Muscle of leg (tissue), 11 donors: ENCODE measurements around the gene MROH7. TPM values are rescaled to one million over a fixed set of nuclear protein-coding genes. Genes with fewer than 3 reads are reported as not detected.

Experiments
- DNase-seq: peaks from one replicate; pipeline ENCODE4 v3.0.0; 2013
- H3K27ac ChIP-seq: one replicate; pipeline ENCODE4 v1.5.1; 2013; ENCODE audit warnings: mild to moderate bottlenecking, low read length, control low read depth
- H3K27me3 ChIP-seq: one replicate; pipeline ENCODE4 v1.6.1; 2013; ENCODE audit warnings: low read length; ENCODE audit not compliant: control insufficient read depth, insufficient read depth
- H3K36me3 ChIP-seq: one replicate; pipeline ENCODE4 v1.6.1; 2013; ENCODE audit warnings: low read length; ENCODE audit not compliant: control insufficient read depth, insufficient read depth
- H3K4me1 ChIP-seq: one replicate; pipeline ENCODE4 v1.6.1; 2013; ENCODE audit warnings: low read length; ENCODE audit not compliant: control insufficient read depth, insufficient read depth
- H3K4me3 ChIP-seq: one replicate; pipeline ENCODE4 v1.5.1; 2013; ENCODE audit warnings: low read length, control low read depth
- H3K9me3 ChIP-seq: replicated peaks from 2 replicates; pipeline ENCODE4 v1.6.1; 2013; ENCODE audit warnings: low read depth, low read length; ENCODE audit not compliant: control insufficient read depth
- WGBS: methylation state at CpG from one replicate; pipeline ENCODE4 v1.1.5; 2013; ENCODE audit warnings: missing lambda C conversion rate; ENCODE audit not compliant: insufficient coverage; 5-methylcytosine and 5-hydroxymethylcytosine counted together
- polyA plus RNA-seq, 8 donors: library from polyadenylated mRNA; unstranded; fragments of 120-200 nt; gene quantifications; one replicate each; pipeline versions ENCODE4 v1.2.1 to v1.2.3, GENCODE V29; 2013; ENCODE audit warnings: inconsistent platforms in 1 of 8, low replicate concordance in 1 of 8; ENCODE audit not compliant: insufficient read length in 8 of 8, insufficient read depth in 1 of 8
- total RNA-seq: library from RNA; stranded (reverse); fragments of 120-200 nt; gene quantifications from one replicate; pipeline ENCODE4 v1.2.4, GENCODE V29; 2013

The MROH7 gene
- total and polyA plus RNA-seq, 9 donors, result 1.4 to 9.8 (median 4.0) TPM

DNA sequence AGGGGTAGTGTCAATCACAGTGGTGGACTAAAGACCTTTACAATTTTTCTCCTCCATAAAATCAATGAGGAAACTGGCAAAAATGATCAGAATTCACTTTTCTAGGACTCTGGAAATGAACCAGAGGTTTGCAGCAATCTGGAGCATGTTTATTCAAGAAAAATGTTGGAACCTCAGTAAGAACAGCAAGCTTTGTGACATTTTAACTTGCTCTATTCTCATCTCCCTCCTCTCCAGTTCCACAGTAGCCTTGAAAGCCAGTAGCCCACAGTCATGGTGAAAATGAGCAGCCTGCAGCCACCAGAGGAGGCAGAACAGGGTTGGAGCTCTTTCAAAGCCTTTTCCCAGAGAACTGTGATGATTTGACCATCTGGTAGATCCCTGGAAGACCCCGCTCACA is 83.2 kb downstream of the MROH7 start:
- Histone ChIP-seq H3K4me3 (no peak overlapping the region), H3K4me1 (no peaks in the 10 kb centered on the region), H3K9me3 (peaks cover 15% of the 10 kb centered on the region), H3K27me3 (no peaks in the 10 kb centered on the region), H3K27ac (no peak overlapping the region), H3K36me3 (peaks cover 54% of the 10 kb centered on the region)
- DNase-seq, result no peak
- no CpG with 5 or more reads among the region's 1 CpG for WGBS

DNA sequence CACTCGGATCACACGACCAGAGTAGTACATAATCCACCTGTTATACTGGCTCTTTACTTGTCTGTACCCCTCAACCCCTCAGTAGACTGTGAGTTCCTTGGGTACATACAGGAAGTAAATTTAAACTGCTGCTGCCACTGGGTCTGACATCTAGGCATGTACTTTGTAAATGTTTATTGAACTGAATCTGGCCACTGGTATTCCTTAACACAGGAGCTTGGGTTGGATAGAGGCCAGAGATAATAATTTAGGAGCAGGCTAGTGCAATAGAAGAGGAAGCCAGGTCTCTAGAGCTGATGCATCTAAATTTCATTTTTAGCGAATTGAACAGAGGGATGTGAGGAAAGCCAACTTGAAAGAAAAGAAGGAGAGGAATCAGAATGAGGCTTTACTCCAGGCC is 86.4 kb downstream of the MROH7 start:
- Histone ChIP-seq H3K27ac (no peak overlapping the region), H3K4me3 (no peak overlapping the region), H3K9me3 (peaks cover 15% of the 10 kb centered on the region), H3K4me1 (no peaks in the 10 kb centered on the region), H3K27me3 (no peaks in the 10 kb centered on the region), H3K36me3 (peaks cover 63% of the 10 kb centered on the region)
- DNase-seq, result no peak
- WGBS, result 89% methylated on average over 1 of the region's 3 CpGs

DNA sequence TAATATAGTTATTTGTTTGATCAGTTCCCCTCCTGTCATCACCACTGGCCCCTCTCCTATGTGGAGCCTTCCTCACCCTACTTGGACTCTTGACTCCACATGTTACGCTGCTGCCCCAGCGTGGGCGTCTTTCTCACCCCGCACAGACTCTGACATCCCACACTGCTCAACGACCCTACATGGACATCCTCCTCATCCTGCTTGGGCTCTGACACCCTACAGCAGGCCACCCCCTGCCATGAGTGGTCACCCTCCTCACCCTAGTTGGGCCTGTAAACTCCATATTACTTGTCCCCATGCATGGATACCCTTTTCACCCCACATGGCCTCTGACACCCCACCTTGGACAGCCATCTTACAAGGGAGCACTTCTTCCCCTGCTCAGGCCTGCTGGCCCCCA is 95.1 kb downstream of the MROH7 start:
- WGBS, result 97% methylated on average over 5 of the region's 5 CpGs

DNA sequence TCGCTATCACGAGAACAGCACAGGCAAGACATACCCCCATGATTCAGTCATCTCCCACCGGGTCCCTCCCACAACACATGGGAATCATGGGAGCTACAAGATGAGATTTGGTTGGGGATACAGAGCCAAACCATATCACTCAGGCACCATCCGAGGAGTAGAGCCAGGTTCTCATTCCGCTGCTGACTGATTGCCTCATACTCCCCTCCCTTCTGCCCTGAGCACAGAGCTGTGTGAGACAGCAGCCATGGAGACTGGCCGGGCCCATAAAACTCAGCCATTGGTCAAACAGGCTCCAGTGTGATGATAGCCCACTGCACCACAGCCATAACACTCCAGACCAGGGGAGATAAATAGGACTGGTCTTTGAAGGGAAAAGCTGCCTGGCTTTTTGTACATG is 96.7 kb downstream of the MROH7 start:
- Histone ChIP-seq H3K27me3 (no peaks in the 10 kb centered on the region), H3K4me1 (peaks cover 4% of the 10 kb centered on the region), H3K27ac (no peak overlapping the region), H3K9me3 (no peaks in the 10 kb centered on the region), H3K4me3 (no peak overlapping the region), H3K36me3 (peaks cover 73% of the 10 kb centered on the region)
- DNase-seq, result no peak
- 100% methylated on average over 2 of the region's 6 CpGs for WGBS

More for the DNA sequence above, 95.1 kb downstream of the MROH7 start:
- H3K9me3 ChIP-seq, result no peaks in the 10 kb centered on the region
- no peaks in the 10 kb centered on the region for H3K27me3 ChIP-seq
- H3K4me1 ChIP-seq, result no peaks in the 10 kb centered on the region
- no peak overlapping the region for H3K27ac ChIP-seq
- DNase-seq, result no peak
- no peak overlapping the region for H3K4me3 ChIP-seq
- peaks cover 70% of the 10 kb centered on the region for H3K36me3 ChIP-seq

DNA sequence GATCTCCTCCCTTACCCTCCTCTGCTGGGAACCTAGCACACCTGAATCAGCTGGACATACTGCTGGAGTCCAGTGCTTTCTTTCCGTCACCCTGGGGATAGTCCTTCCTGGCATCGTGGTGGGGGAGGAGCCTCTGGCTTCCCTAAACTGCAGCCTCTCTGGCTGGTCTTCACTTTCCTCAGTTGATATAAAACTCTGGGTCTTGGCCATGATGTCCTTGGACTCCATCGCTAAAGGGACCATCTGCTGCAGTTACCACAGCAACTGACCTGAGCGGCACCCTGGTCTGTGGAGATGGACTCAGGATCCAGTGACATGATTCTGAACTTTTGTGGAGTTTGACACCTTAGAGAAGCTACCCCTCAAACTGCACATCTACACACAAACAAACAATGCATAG is 99.9 kb downstream of the MROH7 start:
- Histone ChIP-seq H3K27me3 (no peaks in the 10 kb centered on the region), H3K4me3 (no peak overlapping the region), H3K4me1 (peaks cover 4% of the 10 kb centered on the region), H3K27ac (no peak overlapping the region), H3K36me3 (peaks cover 68% of the 10 kb centered on the region), H3K9me3 (no peaks in the 10 kb centered on the region)
- DNase-seq, result no peak
- WGBS, result 93% methylated on average over 3 of the region's 4 CpGs

DNA sequence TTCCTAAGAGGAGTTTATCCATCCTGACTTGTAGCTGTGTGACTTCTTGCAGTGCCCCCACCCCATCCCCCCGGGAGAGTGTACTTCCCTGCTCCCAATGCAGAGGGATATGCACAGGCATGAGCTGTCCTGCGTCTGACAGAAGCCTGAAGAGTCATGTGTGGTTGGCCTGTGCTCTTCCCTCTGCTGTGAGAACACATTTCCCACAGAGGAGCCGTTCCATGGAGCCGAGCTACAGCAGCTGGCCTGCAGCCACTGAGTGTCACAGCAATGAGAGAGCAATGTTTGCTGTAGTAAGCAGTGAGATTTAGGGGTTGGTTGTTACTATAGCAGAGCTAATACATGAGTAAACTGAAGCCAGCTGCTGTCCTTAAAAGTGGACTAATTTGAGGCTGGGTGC is 100.7 kb downstream of the MROH7 start:
- H3K36me3 ChIP-seq, result peaks cover 61% of the 10 kb centered on the region
- peak; percentile 49 for DNase-seq
- WGBS, result 34% methylated on average over 3 of the region's 4 CpGs
- no peaks in the 10 kb centered on the region for H3K27me3 ChIP-seq
- no peaks in the 10 kb centered on the region for H3K9me3 ChIP-seq
- no peak overlapping the region for H3K4me3 ChIP-seq
- peaks cover 4% of the 10 kb centered on the region for H3K4me1 ChIP-seq
- H3K27ac ChIP-seq, result no peak overlapping the region

DNA sequence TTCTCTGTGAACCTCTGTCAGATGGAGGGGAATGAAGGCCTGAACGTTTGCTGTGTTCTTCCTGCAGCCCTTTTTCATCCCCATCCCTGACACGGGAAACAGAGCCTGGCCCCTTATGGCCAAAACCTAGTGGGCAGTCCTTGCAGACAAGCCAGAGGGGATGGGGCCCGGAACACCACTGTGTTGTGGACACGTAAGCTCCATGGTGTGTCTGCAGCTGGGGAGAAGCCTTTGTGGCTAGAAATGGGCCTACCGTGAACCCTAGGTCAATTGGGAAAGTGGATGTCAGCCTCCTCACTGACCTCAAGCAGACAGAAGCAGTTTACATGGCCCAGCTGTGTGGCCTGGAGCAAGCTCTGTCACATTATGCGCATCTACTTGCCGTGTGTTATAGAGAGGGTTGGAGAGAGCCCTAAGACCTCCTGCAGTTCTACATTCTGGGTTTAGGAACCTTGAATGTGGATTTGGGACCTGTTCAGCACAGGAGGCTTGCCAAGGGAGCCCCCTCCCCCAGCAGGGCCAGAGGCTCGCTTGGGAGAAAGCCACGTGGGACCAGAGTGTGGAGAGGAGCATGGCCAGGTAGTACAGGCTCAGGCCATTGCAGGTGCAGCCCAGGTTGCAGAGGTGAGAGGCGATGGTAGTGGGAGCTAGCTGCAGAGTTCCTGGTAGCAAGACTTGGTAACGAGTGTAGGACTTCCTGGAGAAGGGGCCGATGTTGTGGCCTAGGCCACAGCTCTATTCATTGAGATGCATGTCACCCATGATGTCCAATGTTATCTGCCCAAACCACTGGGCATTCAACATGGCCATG is 102.0 kb downstream of the MROH7 start:
- Histone ChIP-seq H3K36me3 (peaks cover 50% of the 10 kb centered on the region), H3K4me1 (peaks cover 4% of the 10 kb centered on the region), H3K4me3 (no peak overlapping the region), H3K9me3 (no peaks in the 10 kb centered on the region), H3K27ac (no peak overlapping the region), H3K27me3 (no peaks in the 10 kb centered on the region)
- WGBS, result 77% methylated on average over 9 of the region's 12 CpGs
- no peak for DNase-seq

DNA sequence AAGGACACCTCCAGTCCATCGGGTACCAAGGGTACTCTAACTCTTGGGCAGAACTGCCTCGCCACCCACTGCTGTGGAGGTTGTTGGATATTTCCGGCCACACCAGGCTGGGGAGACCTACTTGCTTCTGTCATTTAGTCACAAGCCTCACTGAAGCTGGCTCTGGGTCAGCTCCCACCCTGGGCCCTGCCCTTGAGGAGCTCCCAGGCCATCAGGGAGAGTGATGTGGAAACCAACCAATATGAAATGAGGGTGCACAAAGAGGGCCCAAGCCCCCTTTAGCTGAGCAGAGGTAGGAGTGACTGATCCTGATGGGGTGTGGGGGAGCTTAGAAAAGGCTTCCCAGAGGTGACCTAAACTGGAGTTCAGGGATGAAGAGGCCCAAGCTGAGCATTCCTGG is 103.1 kb downstream of the MROH7 start:
- Histone ChIP-seq H3K27me3 (no peaks in the 10 kb centered on the region), H3K4me1 (peaks cover 4% of the 10 kb centered on the region), H3K36me3 (peaks cover 42% of the 10 kb centered on the region), H3K9me3 (no peaks in the 10 kb centered on the region), H3K4me3 (no peak overlapping the region), H3K27ac (no peak overlapping the region)
- WGBS, result no CpG with 5 or more reads among the region's 3 CpGs
- DNase-seq, result no peak

DNA sequence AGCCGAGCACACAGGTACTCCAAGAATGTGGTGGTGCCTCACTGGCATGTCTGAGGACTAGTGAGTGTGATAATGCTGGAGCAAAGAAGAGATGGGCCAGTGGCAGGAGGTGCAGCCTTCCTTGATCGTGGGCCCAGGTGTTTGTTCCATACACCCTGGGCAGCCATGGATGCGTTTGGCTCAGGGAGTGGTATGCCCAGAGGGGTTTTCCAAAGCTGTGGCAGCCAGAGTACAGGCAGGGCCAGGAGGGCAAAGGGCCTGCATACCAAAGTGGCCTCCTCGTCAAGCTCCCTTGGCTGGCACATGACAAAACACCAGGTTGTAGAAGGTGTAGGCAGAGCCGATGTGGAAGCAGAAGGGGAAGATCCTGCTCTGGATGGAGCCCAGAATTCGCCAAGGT is 103.7 kb downstream of the MROH7 start:
- DNase-seq, result no peak
- WGBS, result 80% methylated on average over 5 of the region's 6 CpGs
- no peaks in the 10 kb centered on the region for H3K27me3 ChIP-seq
- no peak overlapping the region for H3K4me3 ChIP-seq
- H3K36me3 ChIP-seq, result peaks cover 36% of the 10 kb centered on the region
- H3K4me1 ChIP-seq, result peaks cover 4% of the 10 kb centered on the region
- no peak overlapping the region for H3K27ac ChIP-seq
- no peaks in the 10 kb centered on the region for H3K9me3 ChIP-seq

DNA sequence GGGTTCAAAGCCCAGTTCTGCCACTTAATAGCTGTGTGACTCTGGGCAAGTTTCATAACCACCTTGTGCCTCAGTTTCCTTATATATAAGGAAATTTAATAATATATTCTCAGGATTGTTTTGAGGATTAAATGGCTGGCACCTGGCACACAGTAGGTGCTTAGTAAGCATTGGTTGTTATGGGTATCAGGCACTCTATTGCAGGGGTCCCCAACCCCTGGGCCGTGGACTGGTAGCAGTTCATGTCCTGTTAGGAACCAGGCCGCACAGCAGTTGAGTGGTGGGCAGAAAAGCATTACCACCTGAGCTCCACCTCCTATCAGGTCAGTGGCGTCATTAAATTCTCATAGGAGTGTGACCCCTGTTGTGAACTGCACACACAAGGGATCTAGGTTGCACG is 104.3 kb downstream of the MROH7 start:
- H3K4me1 ChIP-seq, result peaks cover 4% of the 10 kb centered on the region
- no peaks in the 10 kb centered on the region for H3K9me3 ChIP-seq
- H3K27ac ChIP-seq, result no peak overlapping the region
- H3K4me3 ChIP-seq, result no peak overlapping the region
- DNase-seq, result no peak
- WGBS, result 100% methylated on average over 3 of the region's 4 CpGs
- peaks cover 31% of the 10 kb centered on the region for H3K36me3 ChIP-seq
- H3K27me3 ChIP-seq, result no peaks in the 10 kb centered on the region
